GM12865 (cell line): Measurements from ENCODE around the gene YTHDF1.
"Not testable (repeated sequence)": the region's sequence is repeated elsewhere in the genome, so short reads cannot be mapped to it uniquely, and the experiment has no call there.

ENCODE experiments used
- DNase-seq: peaks from one replicate; pipeline ENCODE4 v3.0.0; 2010; ENCODE audit warnings: low read depth
- H3K4me3 ChIP-seq: 2 replicates; pipeline ENCODE4 v1.5.1; 2011; ENCODE audit warnings: mild to moderate bottlenecking, low read depth, low read length, control low read depth
- TF ChIP-seq, protein P1 (sequence below): IDR thresholded peaks from 2 replicates; pipeline ENCODE4 v1.5.1; 2011; ENCODE audit warnings: low read length, control low read depth, low read depth, inconsistent platforms; ENCODE audit not compliant: insufficient read depth; ENCODE audit errors: missing control alignments

The YTHDF1 gene

DNA sequence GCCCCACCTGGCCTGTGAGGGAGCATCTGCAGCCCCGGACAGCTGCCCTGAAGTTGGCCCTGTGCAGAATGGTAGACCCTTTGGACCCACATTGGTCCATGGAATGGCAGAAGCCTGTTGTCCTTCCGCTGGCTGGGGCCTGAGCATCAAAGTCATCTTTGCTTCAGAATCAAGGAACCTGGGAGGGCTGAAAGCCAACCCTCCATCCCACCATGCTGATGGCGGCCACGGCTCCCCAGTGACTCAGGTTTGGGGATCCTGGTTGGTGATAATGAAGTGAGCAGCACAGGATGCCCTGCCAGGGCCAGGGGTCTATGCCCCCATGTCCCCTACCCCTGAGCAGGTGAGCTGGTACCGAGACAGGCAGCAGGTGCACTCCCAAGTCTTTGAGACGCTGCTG, 52.8 kb downstream of the YTHDF1 start:
- TF ChIP-seq, protein P1, sequence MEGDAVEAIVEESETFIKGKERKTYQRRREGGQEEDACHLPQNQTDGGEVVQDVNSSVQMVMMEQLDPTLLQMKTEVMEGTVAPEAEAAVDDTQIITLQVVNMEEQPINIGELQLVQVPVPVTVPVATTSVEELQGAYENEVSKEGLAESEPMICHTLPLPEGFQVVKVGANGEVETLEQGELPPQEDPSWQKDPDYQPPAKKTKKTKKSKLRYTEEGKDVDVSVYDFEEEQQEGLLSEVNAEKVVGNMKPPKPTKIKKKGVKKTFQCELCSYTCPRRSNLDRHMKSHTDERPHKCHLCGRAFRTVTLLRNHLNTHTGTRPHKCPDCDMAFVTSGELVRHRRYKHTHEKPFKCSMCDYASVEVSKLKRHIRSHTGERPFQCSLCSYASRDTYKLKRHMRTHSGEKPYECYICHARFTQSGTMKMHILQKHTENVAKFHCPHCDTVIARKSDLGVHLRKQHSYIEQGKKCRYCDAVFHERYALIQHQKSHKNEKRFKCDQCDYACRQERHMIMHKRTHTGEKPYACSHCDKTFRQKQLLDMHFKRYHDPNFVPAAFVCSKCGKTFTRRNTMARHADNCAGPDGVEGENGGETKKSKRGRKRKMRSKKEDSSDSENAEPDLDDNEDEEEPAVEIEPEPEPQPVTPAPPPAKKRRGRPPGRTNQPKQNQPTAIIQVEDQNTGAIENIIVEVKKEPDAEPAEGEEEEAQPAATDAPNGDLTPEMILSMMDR = no peak
- H3K4me3 ChIP-seq = no peak overlapping the region
- no peak for DNase-seq

DNA sequence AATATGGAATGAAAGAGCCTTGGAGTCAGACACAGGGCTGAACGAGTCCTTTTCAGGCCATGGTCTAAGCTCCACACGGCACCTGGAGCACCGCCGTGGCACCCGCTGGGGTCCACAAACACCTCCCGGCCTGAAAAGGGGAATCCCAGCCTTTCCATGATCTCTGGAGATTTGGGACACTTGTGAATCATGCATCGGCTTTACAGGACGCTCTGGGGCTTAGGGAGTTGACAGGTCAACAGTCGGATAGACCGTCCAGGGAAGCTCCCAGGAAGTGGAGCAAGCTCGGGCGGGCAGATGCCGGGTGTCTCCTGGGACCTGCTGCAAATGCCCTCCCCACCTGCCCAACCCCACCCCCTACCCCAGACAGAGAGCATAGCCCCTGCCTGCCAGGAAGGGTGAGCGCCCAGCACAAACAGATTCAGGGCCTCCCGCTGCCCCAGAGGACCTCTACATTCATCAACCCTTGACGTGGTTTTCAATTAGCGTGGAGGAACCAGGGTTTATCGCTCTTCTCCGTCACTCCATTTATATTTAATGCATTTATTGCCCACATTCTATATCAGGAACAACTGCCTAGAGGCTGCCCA, 53.6 kb downstream of the YTHDF1 start:
- no peak overlapping the region for H3K4me3 ChIP-seq
- no peak for DNase-seq
- TF ChIP-seq, protein P1 = no peak

DNA sequence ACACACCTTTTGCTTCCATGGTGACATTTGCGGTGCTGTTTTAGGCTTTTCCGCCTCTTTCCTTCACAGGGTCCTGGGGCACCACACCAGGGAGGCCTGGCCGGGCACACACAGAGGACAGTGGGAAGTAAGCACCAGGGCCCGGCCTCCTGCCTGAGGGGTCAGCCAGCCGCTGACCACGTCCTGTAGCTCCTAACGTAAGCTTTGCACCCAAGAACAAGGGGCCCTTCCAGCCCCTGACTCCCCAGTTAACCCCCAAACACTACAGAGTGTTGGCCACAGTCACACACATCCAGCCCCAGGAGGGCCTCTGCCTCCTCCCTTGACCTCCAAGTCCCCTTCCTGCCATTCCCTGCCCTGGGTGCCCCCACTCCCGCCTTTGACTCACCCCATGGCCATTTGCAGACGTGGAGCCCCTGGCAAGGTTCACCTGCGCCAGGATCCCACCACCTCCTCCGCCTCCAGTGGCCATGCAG, 54.7 kb downstream of the YTHDF1 start:
- DNase-seq = no peak
- TF ChIP-seq, protein P1 = no peak
- no peak overlapping the region for H3K4me3 ChIP-seq

DNA sequence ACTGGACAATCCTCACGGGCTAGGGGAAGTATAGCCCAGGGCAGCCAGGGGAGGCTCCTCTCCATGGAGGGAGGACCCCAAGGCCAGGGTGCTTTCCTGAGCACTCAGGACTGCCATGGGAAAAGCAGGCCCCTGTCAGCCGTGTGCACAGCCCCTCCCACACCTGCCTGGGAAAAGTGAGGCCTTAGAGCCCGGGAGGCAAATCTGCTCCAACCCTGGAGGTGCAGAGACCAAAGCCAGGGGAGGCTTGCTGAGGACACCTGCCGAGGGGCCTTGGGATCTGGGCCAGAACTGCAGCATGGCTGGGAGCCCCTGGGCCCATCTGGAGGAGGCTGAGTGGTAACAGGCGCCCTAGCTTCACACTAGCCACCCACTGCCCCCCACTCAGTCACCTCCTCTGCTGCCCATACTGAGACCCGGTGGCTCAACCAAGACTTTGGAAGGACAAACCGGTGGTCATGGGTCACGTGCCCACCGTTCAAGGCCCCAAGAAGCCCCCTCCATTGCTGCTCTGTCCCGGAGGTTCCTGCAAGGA, 55.2 kb downstream of the YTHDF1 start:
- TF ChIP-seq, protein P1 = no peak
- DNase-seq = no peak
- H3K4me3 ChIP-seq = no peak overlapping the region

DNA sequence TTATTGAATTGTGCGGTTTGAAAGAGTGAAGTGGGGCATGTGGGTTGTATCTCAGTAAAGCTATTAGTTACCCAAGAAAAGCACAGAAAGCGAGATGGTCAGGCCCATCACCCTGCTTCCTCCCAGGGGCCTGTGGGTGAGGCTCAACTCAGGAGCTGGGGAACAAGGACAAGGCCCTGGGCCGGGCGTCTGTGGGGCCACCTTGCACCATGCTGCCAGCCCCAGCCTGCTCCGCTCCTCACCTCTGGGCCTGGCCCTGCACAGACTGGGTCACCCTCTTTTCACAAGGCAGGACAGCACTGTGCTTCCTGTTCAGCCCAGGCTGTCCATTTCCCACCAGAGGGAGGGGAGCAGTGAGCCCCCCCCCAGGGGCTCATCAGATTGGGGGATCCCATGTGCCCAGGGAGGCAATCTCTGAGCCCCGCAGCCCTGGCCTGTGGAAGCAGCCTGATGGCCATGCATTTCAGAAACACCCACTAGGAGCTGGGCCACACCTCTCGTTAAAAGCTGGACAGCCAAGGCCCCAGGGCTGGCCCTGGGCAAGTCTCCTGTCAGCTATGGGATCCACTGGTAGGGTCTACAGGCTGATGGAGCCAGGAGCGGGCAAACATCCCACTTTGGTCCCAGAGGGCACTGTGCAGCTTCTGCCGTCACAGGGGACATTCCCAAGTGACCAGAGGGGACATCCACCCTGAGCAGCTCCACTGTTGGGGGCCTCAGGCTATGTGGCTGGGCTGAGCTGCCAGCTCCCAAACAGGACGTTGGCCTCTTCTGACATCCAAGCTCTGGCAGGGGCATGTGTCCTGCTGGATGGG, 55.9 kb downstream of the YTHDF1 start:
- TF ChIP-seq, protein P1 = no peak
- H3K4me3 ChIP-seq = no peak overlapping the region
- no peak for DNase-seq

DNA sequence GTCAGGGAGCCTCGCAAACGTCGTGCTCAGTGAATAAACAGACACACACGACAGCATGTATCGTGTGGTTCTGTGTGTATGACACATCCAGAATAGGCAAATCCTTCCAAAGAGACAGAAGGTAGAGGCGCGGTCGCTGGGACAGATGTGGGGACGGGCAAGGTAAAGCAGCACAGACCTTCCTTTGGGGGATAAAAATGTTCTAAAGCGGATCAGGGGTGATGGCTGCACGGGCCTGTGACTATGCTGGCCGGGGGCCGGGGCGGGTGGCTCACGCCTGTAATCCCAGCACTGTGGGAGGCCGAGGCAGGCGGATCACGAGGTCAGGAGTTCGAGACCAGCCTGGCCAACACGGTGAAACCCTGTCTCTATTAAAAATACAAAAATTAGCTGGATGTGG, 56.7 kb downstream of the YTHDF1 start:
- not testable (repeated sequence) for DNase-seq, H3K4me3 ChIP-seq

DNA sequence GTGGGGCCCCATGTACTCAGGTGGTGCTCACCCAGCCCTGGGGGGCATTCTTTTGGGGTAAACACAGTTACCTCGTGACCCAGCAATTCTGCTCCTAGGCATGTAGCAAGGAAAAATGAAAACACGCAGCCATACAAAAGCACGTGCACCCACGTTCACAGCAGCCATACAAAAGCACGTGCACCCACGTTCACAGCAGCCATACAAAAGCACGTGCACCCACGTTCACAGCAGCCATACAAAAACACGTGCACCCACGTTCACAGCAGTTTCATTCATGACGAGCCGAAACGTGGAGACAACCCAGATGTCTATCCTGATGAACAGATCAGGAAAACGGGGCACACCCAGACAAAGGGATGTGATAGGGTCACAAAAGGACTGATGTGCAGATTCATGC, 57.1 kb downstream of the YTHDF1 start:
- DNase-seq = no peak
- H3K4me3 ChIP-seq = no peak overlapping the region
- TF ChIP-seq, protein P1 = no peak
